T-helper 2 cell treated with Interferon-gamma antibody and Interleukin-4, amounts not matched to agents 100 ng/mL and 5 ng/mL, for 36 hours (primary cell): Measurements from ENCODE around the gene DNAJC16. TPM values are rescaled to one million over a fixed set of nuclear protein-coding genes. Genes with fewer than 3 reads are reported as not detected.
"Not testable (repeated sequence)": the region's sequence is repeated elsewhere in the genome, so short reads cannot be mapped to it uniquely, and the experiment has no call there.

Experiments used
- intact Hi-C: fragments of 100-400 bp; cut with micrococcal nuclease; formaldehyde crosslinking; loops from one replicate; pipeline ENCODE4 v1.15.1; 2023
- total RNA-seq: library from RNA; stranded (reverse); gene quantifications from 2 replicates; pipeline ENCODE4 v1.2.3, GENCODE V29; 2022

DNAJC16 gene
- total RNA-seq, 1 donor from 2014 or later = 20.6 TPM

DNA sequence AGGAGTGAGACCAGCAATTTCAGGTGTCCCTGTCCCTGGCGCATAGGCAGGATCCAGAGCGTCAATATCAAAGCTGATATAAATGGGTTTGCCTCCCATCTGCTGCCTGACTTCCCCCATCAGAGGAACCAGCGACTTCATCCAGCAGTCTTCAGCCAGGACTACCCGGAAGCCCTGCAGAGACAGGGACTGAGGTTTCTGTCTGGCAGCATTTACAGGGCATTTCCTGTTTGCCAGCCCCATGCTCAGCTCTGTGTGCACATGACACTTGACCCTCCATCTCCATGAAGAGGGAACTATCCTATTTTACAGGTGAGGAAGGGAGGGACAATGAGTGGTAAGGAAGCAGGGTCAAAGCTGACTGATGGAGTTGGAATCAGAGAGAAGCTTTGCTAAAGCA is 51.0 kb downstream of the DNAJC16 start:
- intact Hi-C loops = loop anchor here (2.0 kb wide), 1 partner anchor 51 kb away; the partner anchor contains the start of gene DNAJC16

DNA sequence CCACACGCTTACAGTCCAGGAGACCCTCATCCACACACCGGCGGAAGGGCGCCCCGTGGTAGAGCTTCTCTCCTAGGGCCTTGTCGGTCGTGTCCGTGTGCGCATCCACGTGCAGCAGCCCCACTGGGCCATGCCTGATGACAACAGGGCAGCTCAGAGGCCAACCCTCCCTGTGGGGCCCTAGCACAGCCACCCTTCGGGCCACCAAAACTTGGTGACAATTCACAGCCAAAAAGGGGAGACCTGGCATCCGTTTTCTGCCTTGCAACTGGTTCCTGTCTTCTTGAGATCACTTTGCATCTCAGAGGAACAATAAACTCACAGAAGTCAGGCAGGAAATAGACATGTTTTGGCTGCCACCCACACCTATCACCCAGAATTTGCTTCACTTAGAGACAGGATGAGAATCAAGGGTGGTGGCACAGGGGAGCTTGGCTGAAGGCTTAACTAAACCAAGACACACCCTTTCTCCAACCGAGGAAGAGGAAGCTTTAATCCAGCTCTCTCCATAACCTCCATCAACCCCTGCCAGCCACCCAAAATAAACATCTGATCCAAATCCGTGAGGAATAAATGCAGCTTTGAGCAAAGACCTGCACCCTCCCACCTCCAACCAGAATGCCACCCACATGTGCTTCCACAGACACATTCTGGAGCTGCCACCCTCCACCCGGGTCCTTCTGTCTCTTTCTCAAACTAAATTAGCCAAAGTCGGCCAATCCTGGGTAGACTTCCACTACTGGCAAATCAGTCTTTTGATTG is 52.5 kb downstream of the DNAJC16 start:
- intact Hi-C loops = loop anchor here (2.0 kb wide), 1 partner anchor 52 kb away; the partner anchor contains the start of gene DNAJC16

DNA sequence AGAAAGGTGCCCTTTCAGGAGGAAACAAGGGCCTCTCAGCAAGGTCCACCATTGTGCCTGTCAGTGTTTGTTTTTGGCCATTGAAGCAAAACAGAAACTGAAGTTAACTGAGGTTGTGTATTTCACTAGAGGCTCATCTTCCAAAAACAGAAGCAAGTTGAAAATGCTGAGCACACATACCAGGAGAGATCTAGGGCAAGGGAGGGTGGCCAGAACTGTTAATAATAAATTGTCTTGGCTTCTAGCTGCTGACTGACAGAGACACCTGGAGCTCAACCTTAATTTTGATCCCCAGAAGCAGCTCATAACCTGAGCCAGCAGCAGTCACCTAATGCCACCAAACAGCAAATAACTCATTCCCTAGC is 53.0 kb downstream of the DNAJC16 start:
- intact Hi-C loops = loop anchor here (2.0 kb wide), 1 partner anchor 53 kb away; the partner anchor contains the start of gene DNAJC16

DNA sequence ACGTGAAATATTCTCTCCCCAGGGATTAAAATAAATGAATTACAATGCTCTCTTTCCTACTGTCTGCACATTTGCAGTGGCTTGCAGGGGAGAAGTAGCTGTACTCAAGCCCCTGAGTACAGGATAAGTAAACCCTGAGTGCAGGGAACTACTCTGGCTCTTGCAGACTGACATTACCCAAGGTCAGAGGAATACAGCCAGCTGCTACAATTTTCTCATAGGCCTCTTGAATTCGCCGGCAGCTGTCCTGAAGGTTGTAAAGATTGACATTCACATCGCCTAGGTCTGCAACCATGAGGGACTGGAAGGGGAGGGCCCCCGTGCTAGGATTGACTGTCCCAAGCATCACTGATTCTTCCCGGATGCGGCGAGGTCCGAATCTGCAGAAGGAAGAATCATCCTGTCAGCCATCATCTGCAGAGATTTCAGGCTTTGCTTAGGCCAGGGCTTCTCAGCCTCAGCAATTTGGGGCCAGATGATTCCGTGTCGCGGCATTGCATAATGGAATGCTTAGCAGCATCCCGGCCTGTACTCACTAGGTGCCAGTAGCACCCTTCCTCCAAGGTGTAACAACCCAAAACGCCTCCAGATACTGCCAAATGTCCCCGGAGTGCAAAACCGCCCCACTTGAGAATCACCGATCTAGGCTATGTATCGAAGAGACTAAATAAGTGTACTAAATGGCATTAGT is 56.5 kb downstream of the DNAJC16 start:
- intact Hi-C loops = no loop called here

DNA sequence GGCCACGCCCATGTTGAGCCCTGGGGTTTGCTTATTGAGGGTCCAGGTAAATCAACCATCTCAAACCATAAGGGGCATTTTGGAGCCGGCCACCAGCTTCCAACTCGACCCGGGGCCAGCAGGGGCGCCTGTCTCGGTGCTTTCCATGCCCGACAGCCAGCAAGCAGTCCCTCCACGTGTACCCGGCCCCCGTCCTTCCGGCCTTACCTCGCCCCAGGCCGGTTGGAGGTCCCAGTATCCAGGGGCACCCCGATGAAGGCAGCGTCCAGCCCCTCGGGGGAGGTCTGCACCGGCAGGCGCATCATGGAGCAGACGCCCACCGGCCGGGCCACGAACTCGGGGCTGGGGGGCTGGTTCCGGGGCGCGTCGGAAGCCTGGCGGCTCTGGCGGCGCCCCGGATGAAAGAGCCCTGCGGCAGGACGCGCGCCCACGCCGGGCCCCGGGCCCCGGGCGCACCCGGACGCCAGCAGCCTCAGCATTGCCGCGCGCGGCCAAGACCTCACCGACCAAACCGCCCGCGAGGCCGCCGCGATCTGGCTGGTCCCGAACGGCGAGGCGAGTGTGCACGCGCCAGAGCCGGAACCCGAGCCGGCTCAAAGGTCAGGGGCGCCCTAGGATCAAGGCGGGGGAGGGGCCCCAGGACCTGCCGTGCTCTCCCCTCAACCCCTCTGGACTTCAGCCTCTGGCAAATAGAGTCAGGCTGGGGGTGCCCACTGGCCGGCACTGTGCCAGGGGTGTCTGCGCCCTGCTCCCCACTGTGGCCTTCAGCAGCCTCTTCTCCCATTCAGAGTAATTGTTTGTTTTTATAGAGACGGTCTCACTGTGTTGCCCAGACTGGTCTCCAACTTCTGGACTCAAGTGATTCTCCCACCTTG is 58.1 kb downstream of the DNAJC16 start, which contains the start of gene AGMAT:
Gene AGMAT (minus strand): TSS at position 563 of the 875 bp plus-strand sequence. CDS start 84 bp downstream, at position 479.
- intact Hi-C loops = loop anchor here (2.0 kb wide), 1 partner anchor 32 kb away; the partner anchor contains the start of gene DDI2

DNA sequence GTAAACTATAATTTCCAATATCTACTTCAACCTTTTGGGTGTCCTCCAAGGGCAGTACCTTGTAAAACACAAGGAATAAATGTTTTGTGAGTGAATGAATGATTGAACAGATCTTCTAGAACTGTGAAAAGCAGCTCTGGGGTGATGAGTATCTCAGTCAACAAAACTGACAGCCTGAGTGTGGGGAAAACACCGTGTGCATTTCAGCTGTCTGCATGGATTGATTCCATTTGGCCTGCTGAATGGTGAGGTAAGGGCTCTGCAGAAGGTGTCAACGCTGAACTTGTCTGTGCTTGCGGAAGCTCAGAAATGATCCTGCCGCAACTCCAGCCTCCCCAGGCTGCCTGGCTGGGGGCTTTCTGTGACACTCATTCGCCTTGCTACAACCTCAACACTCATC is 65.6 kb downstream of the DNAJC16 start:
- intact Hi-C loops = no loop called here

DNA sequence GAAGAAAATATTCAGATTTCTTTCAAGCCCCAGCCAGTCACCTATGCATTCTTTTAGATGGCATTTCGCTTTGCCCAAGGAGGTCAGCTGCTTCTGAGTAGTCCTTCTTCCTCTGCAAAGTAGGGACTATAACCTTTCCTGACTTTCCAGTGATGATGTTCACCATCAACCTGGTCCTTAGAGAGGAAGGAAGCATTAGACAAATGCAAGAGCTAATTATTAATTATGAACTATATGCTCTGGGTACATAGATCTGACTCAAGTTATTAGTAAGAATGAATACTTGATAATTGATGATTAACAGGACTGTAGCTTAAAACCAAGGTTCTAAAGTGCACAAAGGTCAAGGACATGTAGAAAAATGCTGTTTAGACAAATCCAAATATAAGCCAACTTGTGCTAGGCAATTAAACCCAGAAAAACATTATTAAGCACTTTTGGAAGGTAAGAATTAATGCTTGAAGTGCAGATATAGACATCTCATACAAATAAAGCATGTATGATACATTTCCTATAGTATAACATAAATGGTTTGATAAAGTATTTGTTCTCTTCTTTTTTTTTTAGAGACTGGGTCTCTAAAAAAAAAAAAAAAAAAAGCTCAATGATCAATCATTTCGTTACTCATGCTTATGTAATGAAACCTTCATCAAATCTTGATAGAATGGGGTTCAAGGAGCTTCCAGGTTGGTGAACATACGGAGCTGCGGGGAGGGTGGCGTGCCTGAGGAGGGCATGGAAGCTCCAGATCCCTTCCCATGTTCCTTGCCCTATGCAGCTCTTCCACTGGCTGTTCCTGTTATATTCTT is 69.4 kb downstream of the DNAJC16 start:
- intact Hi-C loops = no loop called here

DNA sequence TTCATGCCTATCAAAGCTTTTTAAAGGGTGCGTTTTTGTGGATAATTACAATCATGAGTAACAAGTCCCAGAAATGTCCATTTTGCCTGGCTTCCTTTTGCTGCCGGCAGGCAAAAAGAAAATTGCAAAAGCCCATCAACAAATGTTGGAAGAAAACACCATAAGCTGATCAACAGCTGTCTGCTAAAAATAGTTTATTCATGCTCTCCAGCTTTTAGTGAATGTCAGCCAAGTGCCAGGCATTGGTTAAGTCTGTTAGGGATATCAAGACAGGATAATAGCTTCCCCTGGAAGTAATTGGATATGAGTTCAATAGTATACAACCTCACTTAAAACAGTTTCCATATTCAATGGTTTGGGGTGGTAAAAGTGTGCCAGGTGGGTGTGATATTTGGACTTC is 71.8 kb downstream of the DNAJC16 start:
- intact Hi-C loops = no loop called here

DNA sequence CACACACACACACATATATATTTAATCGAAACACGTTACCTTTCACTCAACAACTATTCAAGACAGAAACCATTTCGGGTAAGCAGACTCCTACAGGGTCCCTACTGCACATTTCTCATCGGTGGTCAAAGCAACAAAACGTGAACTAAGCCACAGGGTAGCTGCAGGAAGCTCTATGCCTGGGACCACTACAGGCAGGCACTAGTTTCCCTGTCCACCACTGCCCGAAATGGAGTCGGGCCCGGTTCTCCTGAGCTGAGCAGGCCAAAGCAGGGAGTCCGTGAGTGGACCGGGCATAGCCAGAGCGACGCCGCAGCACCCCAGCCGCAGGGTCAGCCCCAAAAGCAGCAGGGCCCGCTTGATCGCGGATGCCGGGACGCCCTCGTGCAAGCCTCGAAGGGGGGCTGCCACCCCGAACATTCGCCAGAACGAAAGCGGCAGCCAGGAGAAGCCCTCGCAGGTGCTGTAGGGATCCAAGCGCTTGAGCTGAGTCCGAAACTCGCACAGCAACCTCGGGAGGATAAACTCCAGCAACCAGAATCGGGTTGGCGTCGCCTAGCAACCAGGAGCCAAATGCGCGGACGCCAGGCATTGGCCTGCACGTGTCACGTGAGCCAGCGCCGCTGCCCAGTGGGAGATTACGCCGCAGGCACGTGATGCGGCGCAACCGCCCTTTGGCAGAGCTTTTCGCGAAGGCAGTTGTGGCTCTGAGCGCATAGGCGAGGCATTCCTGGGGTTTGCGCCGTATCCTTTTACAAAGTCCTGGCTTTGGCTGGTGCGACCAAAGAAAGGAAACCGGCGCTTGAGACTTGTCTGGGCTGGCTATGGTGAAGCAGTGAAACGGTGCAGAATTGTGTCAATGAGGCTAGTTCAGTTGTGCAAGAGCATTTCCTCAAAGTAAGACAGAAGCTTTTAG is 76.7 kb downstream of the DNAJC16 start:
- intact Hi-C loops = loop anchor here (1.0 kb wide), 1 partner anchor 14 kb away; the partner anchor contains the start of gene DDI2

DNA sequence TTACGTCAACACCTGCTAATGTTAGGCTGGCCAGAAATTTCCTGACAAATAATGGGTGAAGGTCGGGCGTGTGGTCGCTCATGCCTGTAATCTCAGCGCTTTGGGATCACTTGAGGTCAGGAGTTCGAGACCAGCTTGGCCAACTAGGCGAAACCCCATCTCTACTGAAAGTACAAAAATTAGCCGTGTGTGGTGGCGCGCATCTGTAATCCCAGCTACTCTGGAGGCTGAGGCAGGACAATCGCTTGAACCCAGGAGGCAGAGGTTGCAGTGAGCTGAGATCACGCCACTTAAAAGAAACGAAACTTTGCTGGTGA is 77.3 kb downstream of the DNAJC16 start:
- intact Hi-C loops = loop anchor here (1.0 kb wide), 1 partner anchor 13 kb away; the partner anchor contains the start of gene DDI2

DNA sequence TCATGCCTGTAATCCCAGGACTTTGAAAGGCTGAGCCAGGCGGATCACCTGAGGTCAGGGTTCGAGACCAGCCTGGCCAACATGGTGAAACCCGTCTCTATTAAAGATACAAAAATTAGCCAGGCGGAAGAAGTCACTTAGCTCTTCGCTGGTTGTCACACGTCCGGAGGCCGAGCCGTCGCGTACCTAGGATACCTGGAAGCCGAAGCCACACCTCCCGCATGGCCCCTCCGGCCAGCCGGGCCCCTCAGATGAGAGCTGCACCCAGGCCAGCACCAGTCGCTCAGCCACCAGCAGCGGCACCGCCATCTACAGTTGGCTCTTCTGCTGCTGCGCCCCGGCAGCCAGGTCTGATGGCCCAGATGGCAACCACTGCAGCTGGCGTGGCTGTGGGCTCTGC is 77.8 kb downstream of the DNAJC16 start:
- intact Hi-C loops = not testable (repeated sequence)

DNA sequence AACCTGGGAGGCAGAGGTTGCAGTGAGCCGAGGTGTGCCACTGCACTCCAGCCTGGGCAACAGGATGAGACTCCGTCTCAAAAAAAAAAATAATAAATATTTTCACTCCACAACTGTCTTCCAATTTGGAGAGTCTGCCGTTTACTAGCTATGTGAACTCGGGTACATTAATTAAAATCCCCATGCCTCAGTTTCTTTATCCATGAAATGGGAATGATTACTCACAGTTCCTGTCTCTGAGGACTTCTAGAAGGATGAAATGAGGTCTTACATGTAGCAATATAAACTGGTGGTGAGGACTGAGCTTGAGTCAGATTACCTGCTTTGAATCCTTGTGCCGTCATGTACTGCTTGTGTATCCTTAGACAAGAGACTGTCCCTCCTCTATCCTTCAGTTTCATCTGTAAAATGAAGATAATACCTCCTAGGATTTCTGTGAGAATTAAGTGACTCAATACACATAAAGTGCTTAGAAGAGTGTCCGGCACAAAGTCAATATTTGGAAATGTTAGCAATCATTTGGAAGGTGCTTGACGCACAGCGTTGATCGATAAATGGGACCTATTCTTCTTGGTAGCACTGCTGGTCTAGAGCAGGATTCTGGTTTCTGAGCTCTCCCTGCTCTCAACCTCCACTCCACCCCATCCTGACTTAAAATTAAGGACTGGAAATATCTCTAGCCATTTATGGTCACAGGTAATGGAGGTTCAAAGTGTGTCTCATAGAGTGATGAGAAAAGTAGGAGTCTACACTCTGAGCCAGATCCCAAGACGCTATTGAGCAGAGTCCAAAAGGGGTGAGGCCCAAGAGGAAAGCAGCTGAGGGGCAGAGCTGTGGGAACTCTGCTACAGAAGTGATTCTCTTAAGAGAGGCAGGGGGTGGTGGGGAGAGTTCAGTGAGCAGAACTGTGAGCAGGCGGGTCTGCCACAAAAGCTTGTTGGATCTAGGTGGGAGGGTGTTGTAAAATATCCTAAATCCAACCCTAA is 79.0 kb downstream of the DNAJC16 start:
- intact Hi-C loops = no loop called here

DNA sequence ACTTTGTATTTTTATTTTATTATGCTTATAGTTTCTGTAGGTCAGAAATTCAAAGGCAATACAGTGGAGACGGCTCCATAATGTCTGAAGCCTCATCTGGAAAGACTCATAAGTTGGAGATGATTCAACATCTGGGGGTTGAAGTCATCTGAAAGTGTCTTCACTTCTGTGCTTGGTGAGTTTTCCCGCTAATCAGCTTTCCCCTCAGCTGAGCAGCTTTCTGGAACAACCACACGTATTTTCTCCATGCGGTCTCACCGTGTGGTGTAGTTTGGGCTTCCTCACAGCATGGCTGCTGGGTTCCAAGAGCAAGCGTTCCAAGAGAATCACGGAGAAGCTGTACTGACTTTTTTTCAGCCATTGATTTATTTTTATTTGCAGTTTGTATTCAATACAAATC is 83.0 kb downstream of the DNAJC16 start:
- intact Hi-C loops = loop anchor here (10.0 kb wide), 1 partner anchor 1825 kb away; the partner anchor contains the start of gene RCC2

DNA sequence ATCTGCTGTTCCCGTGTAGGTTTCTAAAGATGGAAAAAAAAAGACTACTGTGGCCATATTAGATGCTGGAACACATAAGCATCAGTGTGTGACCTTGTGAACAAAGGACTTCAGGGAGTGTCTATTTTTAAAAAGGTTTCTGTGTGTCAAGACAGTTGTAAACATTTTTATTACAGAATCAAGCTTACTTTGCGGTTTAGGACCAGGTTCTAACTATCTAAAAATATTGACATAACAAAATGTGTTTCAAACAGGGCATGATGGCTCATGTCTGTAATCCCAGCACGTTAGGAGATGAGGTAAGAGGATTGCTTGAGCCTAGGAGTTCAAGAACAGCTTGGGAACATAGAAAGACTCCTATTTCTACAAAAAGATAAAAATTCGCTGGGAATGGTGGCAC is 83.5 kb downstream of the DNAJC16 start:
- intact Hi-C loops = loop anchor here (10.0 kb wide), 1 partner anchor 1825 kb away; the partner anchor contains the start of gene RCC2

DNA sequence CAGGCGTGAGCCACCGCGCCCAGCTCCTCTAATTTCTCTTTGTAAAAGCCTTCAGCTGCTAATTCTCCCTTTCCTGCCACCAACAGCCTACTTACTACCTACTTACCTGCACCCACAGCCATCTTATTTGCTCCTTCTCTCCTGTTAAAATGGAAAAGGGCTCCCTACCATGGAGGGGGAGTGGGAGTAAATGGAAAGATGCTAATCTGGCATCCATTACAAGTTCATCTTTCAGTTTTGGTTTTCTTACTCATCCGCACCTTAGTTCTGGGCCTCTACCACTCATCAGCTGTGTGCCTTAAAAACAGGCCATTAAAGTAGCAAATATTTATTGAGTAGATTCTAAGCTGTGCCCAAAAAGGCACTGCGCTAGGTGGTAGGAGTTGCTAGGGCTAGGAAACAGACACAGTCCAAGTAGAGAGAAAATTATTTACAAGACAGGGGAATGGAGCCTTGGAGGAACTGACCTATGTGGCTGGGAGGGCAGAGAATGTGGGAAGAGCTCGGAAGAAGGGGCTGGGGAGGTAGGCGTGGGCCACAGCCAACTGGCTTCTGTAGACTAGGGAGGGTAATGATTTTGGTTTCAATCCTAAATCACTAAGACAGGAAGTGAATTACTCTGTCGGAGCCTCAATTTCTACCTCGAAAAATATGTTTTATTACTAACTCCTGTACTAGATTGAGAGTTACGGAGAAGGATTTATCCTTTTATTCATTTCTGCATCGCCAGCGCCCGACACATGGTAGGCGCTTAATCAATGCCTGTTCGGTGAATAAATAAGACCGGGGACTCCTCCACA is 89.9 kb downstream of the DNAJC16 start:
- intact Hi-C loops = loop anchor here (1.0 to 10.0 kb wide), 6 partner anchors 13 to 1818 kb away; partner anchors contain the start of genes AGMAT, DNAJC16, RCC2 and SPEN

DNA sequence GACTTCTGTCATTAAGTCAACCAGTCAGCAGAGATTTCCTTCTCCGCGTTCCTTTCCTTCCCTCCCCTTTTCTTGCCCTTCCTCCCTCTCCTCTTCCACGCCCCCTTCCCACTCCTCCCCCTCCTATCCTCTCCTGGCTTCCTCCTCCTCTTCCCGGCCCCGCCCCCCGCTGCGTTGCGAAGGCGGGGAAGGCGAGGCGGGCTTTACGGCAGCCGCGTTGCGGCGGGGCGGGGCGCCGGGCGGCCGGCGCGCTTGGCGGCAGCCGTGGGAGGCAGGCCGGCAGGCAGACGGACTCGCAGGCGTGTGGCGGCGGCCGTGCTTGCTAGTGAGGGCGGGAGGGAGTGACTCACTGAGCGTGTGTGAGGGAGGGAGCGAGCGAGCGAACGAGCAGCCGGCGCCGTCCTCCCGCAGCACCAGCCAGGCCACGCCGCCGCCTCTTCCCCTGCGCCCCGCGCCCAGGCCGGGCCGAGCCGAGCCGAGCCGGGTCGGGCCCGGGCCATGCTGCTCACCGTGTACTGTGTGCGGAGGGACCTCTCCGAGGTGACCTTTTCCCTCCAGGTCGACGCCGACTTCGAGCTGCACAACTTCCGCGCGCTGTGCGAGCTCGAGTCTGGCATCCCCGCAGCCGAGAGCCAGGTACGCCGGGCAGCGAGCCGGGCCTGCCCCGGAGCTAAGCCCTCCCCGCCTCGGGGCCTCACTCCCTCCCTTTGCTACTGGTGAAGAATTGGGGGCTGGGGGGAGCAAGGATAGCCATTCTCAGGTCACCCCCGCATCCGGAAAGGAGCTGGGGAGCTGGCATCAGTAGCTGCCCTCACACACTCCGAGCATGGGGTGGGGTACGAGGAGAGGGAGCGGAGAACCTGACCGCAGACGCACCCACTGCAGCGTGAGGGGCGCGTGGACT is 90.8 kb downstream of the DNAJC16 start, which contains the start of gene DDI2:
Gene DDI2 (plus strand): TSS at position 286 of the 904 bp plus-strand sequence. CDS start 213 bp downstream, at position 499.
- intact Hi-C loops = loop anchor here (1.0 to 10.0 kb wide), 6 partner anchors 14 to 1817 kb away; partner anchors contain the start of genes AGMAT, DNAJC16, RCC2 and SPEN
